Skin of body (tissue), 2 donors: ENCODE measurements around the gene SPACA5B. TPM values are rescaled to one million over a fixed set of nuclear protein-coding genes. Genes with fewer than 3 reads are reported as not detected.
"Not testable (repeated sequence)": the region's sequence is repeated elsewhere in the genome, so short reads cannot be mapped to it uniquely, and the experiment has no call there.

Experiments used
- DNase-seq: peaks from one replicate; lab custom pipeline; 2025; lab: John Stamatoyannopoulos, UW
- total RNA-seq: library from RNA; depleted of rRNA; stranded (reverse); fragments of >200 nt; gene quantifications from one replicate; pipeline ENCODE4 v1.2.3, GENCODE V29; 2014

Gene SPACA5B
- total RNA-seq = not detected

GRCh38 chrX:48130326-48130725, at the start of gene SPACA5B:
TSS of gene SPACA5B (plus strand) at chrX:48130626. CDS start at chrX:48130688, 62 bp downstream.
- not testable (repeated sequence) for DNase-seq

GRCh38 chrX:48083212-48083611, 47.2 kb upstream of the SPACA5B start:
- peak; percentile 10 for DNase-seq

DNA sequence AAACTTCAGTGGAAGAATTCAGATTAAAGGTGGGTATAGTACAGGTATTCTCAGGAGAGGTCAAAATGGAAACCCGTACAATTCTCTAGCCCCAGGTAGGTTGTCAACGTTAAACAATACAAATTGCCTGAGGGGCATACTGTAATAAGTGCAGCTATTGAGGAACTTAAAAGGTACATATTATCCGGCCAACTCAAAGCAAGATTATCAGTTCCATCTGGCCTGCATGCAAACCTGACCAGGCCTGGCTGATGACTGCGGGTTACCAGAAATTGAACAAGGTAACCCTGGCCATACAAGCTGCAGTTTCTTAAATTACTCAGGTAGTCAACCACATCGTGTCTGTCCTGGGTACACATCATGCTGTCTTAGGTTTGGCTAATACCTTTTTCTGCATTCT, 46.7 kb upstream of the SPACA5B start:
- DNase-seq = no peak

GRCh38 chrX:48086082-48086481, 44.3 kb upstream of the SPACA5B start:
- no peak for DNase-seq

GRCh38 chrX:48090123-48090522, 40.3 kb upstream of the SPACA5B start:
- DNase-seq = no peak

DNA sequence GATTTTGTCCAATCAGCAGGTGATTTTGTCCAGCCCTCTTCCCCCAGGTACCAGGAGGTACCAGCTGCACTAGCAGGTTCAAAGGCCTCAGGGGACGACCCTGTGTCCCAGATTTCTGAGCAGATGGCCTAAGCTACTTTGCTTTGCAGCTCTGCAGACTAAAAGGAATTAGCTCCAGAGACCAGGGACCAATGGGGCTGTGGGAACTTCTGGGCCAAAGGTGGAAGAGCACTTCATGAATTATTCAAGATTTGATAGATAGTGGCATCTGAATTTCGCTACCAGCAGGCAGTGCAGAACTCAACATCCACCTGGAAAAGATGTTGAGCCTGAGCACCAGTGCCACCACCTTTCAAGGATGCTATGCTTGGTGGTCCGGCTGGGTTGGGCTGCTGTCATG, 37.9 kb upstream of the SPACA5B start:
- DNase-seq = not testable (repeated sequence)

DNA sequence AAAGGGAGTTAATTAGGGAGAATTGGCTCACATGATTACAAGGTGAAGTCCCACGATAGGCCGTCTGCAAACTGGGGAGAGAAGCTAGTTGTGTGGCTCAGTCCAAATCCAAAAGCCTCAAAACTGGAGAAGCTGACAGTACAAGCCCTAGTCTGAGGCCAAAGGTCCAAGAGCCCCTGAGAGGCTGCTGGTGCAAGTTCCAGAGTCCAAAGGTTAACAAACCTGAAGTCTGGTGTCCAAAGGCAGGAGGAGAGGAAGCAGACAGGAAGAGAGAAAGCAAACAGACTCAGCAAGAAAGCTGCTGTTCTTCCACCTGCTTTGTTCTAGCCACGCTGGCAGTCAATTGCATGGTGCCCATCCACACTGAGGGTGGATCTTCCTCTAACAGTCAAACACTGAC, 29.0 kb upstream of the SPACA5B start:
- no peak for DNase-seq

DNA sequence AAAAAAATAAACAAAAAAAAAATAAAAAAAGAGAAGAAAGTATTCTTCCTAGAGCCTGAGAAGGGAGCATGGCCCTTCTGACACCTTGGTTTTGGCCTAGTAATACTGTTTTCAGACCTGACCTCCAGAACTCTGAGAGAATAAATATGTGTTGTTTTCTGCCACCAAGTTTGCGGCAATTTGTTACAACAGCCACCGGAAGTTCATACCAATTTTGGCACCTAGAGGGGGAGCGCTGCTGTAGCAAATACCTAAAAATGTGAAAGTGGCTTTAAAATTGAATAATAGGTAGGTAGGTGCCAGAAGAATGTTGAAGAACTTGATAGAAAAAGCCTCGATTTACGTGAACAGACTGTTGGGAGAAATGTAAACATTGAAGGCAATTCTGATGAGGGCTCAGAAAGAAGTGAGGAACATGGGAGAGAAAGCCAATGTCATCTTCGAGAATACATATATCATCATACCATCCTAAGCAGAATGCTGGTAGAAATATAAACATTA, 27.5 kb upstream of the SPACA5B start:
- DNase-seq = no peak

- no peak for DNase-seq
Measured at GRCh38 chrX:48107717-48108116, 22.7 kb upstream of the SPACA5B start.

DNA sequence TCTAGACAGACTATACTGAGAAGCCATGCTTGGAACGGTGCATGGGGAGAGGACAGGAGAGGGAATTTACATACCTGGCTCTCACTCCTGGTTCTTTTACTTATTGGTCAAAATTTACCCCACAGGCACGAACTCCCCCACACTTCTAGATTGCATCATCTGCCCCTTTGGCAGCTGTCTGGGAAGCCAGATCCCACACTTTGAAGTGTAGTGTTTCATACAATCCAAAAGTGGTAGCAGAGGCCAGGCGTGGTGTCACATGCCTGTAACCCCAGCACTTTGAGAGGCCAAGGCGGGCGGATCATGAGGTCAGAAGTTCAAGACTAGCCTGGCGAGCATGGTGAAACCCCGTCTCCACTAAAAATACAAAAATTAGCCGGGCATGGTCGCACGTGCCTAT, 5.1 kb upstream of the SPACA5B start:
- DNase-seq = not testable (repeated sequence)

DNA sequence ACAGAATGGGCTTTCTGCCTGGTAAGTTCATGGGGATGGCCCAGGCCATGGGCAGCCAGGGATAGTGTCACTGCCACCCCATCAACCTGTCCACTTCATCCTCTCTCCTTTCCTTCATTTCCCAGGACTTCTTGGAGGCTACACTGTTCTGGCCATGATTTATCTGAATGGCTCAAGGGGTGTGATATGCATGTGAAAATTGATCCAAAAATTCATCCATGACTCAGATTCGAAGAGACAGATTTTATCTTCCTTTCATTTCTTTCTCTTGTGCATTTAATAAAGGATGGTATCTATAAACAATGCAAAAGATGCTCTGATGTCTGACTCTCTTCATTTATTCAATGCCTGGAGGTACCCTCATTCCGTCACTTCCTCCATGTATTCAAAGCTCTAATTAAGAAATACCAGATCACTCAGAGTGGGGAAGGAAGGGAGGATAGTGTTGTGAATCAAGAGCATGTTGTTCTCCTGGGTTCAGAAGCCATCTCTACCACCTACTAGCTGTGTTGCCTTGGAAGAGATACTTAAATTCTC, 1.9 kb downstream of the SPACA5B start:
- not testable (repeated sequence) for DNase-seq

DNA sequence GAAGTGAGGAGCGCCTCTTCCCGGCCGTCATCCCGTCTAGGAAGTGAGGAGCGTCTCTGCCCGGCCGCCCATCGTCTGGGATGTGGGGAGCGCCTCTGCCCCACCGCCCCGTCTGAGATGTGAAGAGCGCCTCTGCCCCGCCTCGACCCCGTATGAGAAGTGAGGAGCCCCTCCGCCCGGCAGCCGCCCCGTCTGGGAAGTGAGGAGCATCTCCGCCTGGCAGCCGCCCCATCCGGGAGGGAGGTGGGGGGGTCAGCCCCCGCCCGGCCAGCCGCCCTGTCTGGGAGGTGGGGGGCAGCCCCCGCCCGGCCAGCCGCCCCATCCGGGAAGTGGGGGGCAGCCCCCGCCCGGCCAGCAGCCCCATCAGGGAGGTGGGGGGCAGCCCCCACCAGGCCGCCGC, 8.7 kb downstream of the SPACA5B start:
- DNase-seq = not testable (repeated sequence)

DNA sequence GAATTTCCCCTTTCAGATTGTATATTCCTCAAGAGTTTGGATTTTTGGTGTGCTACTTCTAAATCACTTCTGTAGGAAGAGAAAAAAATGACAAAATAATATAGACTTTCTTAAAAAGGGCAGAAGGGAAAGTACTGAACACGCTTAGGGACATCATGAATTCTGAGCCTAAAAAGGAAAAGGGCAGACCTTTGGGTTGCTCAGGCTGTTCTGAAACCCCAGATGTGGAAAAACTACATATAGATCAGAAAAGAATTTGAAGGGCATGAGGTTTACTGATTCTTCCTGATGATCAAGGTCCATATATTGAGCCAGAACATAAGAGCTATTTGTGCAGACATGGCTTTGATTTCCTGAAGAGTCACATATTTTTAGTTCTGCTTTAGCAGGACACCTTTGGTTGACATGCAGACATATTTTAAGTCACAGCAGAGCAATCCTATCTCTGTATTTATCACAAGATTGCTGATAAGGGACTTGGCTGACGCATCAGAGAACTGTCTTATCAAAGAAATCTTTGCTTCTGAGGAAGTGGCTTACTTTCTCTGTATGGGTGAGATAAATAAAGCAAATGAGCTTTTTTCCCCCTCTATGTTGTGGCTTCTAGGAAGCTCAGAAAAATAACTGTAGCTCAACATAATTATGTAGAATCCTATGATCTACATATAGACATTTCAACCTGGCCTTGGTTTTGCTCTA, 11.5 kb downstream of the SPACA5B start:
- not testable (repeated sequence) for DNase-seq

DNA sequence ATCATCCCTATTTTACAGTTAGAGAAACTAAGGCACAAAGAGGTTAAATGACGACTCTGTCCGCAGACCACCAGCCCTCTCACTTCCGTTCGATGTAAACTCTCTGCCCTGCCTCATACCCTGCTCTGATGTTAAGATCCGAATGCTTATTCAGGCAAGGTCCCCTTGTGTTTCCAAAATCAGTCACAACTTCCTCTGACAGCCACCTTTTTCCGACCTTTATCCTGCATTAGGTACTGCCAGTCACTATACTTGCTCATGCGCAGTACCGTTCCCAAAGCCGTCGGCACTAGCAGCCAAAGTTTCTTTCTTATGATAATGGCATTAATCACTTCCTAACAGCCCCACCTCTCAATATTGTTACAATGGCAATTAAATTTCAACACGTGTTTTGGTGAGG, 12.3 kb downstream of the SPACA5B start:
- DNase-seq = not testable (repeated sequence)

GRCh38 chrX:48153769-48154168, 23.3 kb downstream of the SPACA5B start:
- DNase-seq = no peak

- no peak for DNase-seq
Measured at GRCh38 chrX:48154796-48155195, 24.4 kb downstream of the SPACA5B start.

DNA sequence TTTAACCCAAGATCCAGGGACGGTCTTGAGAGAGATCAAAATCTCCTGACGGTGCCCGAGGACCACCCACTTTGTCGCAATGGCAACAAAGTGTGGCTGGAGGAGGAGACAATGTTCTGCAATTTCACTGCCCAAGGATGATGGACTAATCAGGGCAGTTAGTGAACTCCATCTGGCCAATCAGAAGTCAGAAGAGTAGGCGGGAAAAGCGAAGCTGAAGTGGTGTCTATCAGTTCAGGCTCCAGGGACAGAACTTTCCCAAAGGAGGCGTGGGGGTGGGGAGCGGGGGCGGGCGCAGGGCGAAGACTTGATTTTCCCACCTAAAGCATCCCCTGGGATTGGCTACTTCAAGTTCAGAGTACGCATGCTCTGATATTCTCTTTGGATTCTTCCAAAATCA, 25.6 kb downstream of the SPACA5B start:
- DNase-seq = no peak

DNA sequence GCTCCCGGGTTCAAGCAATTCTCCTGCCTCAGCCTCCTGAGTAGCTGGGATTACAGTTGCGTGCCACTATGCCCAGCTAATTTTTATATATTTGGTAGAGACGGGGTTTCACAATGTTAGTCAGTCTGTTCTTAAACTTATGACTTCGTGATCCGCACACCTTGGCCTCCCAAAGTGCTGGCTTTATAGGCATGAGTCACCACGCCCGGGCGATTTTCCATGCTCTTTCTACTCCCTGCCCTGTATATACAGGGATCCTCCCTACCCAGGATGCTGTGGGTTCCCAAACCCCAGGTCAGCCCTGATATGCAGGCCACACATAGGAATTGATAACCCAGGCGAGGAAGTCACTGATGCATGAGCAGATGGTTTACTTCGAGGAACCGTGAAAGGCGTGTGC, 34.8 kb downstream of the SPACA5B start:
- DNase-seq = no peak

DNA sequence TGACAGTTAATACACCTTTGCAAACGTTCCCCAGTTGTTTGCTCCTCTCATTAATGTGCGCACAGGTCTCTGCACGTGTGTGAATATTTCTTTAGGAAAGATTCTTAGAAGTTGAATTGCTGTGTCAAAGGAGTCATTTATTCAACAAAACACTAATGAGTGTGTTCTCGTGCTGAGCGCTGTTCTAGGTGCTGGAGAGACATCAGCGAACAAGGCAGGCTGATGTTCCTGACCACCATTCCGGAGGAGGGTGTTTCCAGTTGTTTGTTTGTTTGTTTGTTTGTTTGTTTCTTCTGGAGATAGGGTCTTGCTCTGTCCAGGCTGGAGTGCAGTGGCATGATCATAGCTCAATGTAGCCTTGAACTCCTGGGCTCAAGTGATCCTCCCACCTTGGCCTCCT, 35.9 kb downstream of the SPACA5B start:
- not testable (repeated sequence) for DNase-seq

- DNase-seq = no peak
Measured at GRCh38 chrX:48179691-48180090, 49.3 kb downstream of the SPACA5B start.

GRCh38 chrX:48180811-48181210, 50.4 kb downstream of the SPACA5B start:
- DNase-seq = no peak

GRCh38 chrX:48181882-48182281, 51.5 kb downstream of the SPACA5B start:
- not testable (repeated sequence) for DNase-seq
